Sigmoid colon (tissue), 4 donors: ENCODE results near the gene PHKB.

Experiments
- EP300 ChIP-seq, 4 donors: sonication (generic); formaldehyde crosslinking; IDR thresholded peaks; one replicate each; pipeline ENCODE4 v1.6.1; 2017; ENCODE audit warnings: antibody characterized with exemption in 4 of 4
- POLR2A ChIP-seq, 2 donors: fragments of 450-650 bp; IDR thresholded peaks; one replicate each; pipeline ENCODE4 v1.6.1; 2016; ENCODE audit warnings: antibody characterized with exemption in 2 of 2, mild to moderate bottlenecking in 2 of 2, moderate library complexity in 2 of 2
- POLR2AphosphoS5 ChIP-seq, 4 donors: sonication (generic); formaldehyde crosslinking; IDR thresholded peaks; one replicate each; pipeline ENCODE4 v1.6.1; 2017; ENCODE audit warnings: antibody characterized with exemption in 4 of 4
- TF ChIP-seq, protein P1 (sequence below), 4 experiments: fragments of 450-650 bp in 3 of 4; fragments of 200-600 bp in 1 of 4; IDR thresholded peaks; one replicate each; pipeline ENCODE4 v1.5.1; 2016 to 2019; ENCODE audit warnings: antibody characterized with exemption in 4 of 4, mild to moderate bottlenecking in 3 of 4, moderate library complexity in 2 of 4

DNA sequence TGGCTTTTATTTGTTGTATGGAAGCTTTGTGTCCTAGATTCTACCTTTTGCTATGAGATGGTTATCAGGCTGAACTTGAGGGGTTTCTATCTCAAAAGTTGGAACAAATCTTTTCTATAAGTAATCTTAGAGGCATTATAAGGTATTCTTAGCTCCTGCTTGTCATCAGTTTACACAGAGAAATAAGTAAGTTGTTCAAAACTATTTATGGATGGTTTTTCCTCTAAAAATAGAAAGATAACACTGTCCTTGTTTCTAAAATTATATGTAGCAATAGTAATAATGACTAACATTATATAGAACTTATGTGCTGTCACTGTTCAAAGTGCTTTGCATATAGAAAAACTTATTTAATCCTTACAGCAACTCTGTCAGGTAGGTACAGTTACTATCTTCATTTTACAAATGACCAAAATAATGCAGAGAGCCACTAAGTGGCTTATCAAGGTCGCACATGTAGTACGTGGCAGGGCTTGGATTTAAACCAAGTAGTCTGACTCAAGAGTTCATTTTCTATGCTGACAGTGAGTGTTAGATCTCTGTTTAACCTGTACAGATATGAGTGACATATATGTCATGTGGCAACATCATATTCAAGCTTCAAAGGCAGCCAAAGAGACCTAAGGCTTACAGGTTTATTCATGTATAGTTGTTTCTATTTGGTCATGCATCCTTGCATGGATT lies 59.0 kb downstream of the PHKB start:
- TF ChIP-seq, protein P1, sequence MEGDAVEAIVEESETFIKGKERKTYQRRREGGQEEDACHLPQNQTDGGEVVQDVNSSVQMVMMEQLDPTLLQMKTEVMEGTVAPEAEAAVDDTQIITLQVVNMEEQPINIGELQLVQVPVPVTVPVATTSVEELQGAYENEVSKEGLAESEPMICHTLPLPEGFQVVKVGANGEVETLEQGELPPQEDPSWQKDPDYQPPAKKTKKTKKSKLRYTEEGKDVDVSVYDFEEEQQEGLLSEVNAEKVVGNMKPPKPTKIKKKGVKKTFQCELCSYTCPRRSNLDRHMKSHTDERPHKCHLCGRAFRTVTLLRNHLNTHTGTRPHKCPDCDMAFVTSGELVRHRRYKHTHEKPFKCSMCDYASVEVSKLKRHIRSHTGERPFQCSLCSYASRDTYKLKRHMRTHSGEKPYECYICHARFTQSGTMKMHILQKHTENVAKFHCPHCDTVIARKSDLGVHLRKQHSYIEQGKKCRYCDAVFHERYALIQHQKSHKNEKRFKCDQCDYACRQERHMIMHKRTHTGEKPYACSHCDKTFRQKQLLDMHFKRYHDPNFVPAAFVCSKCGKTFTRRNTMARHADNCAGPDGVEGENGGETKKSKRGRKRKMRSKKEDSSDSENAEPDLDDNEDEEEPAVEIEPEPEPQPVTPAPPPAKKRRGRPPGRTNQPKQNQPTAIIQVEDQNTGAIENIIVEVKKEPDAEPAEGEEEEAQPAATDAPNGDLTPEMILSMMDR (IDR thresholded peaks at IDR 0.05) = no peak
- TF ChIP-seq EP300 (IDR thresholded peaks at IDR 0.05) (no peak), POLR2A (IDR thresholded peaks at IDR 0.05) (no peak), POLR2AphosphoS5 (IDR thresholded peaks at IDR 0.05) (no peak)
